Stomach (tissue), 9 donors: Measurements from ENCODE around the gene FBXW10. TPM values are rescaled to one million over a fixed set of nuclear protein-coding genes. Genes with fewer than 3 reads are reported as not detected.
"Not testable (repeated sequence)": the region's sequence is repeated elsewhere in the genome, so short reads cannot be mapped to it uniquely, and the experiment has no call there.

Source experiments
- DNase-seq, 2 donors: peaks; one replicate each; pipeline versions ENCODE4 v3.0.0 to v3.0.0-alpha.2; 2013 to 2019
- H3K27ac ChIP-seq, 5 donors: fragments of 200-600 bp in 4 of 5; sonication (generic) in 4 of 5; one replicate each; pipeline ENCODE4 v1.5.1; 2013 to 2019; ENCODE audit warnings: mild to moderate bottlenecking in 1 of 5, moderate library complexity in 1 of 5
- H3K27me3 ChIP-seq, 3 donors: fragments of 200-600 bp; sonication (generic); one replicate each; pipeline ENCODE4 v1.5.1; 2017 to 2019; ENCODE audit warnings: mixed run types in 1 of 3
- H3K36me3 ChIP-seq, 4 donors: fragments of 200-600 bp; sonication (generic); 1 replicate in 3 of 4; 2 replicates in 1 of 4; pipeline ENCODE4 v1.5.1; 2016 to 2019
- H3K4me1 ChIP-seq, 4 donors: fragments of 200-600 bp; sonication (generic); one replicate each; pipeline ENCODE4 v1.5.1; 2016 to 2019
- H3K4me3 ChIP-seq, 4 donors: fragments of 200-600 bp; sonication (generic) in 3 of 4; one replicate each; pipeline ENCODE4 v1.5.1; 2016 to 2019; ENCODE audit warnings: mild to moderate bottlenecking in 1 of 4
- H3K9me3 ChIP-seq, 4 donors: fragments of 200-600 bp; sonication (generic); one replicate each; pipeline ENCODE4 v1.5.1; 2016 to 2019
- WGBS, 5 donors: extraction: QIAGEN DNeasy Blood & Tissue Kit in 3 of 5; methylation state at CpG; one replicate each; pipeline versions ENCODE4 v1.1.5 to v1.1.7; 2013 to 2018; 5-methylcytosine and 5-hydroxymethylcytosine counted together
- intact Hi-C: fragments of 100-400 bp; cut with DNase I; formaldehyde crosslinking; loops from one replicate; pipeline ENCODE4 v1.15.1; 2023; ENCODE audit warnings: low total_unique reads
- polyA plus RNA-seq, 3 donors: library from polyadenylated mRNA; stranded (reverse); fragments of 200-250 nt; gene quantifications; one replicate each; pipeline ENCODE4 v1.2.3, GENCODE V29; 2013
- small RNA-seq, 4 donors: library from RNA; depleted of rRNA; stranded (forward); fragments of <200 nt; gene quantifications; one replicate each; pipeline ENCODE3, GENCODE V24; 2016
- total RNA-seq, 5 donors: library from RNA; depleted of rRNA; stranded (reverse); fragments of >200 nt; gene quantifications; one replicate each; pipeline versions ENCODE4 v1.1.0 to v1.2.3, GENCODE V29; 2014 to 2016
- TF ChIP-seq, protein P1 (sequence below), 7 experiments: fragments of 450-650 bp in 4 of 7; fragments of 200-600 bp in 3 of 7; sonication (generic) in 3 of 7; IDR thresholded peaks; one replicate each; pipeline ENCODE4 v1.5.1; 2016 to 2019; ENCODE audit warnings: antibody characterized with exemption in 7 of 7, control low read depth in 2 of 7, mild to moderate bottlenecking in 1 of 7
- donor health status: healthy with polysubstance abuse.
- donor health status: Bipolar disorder and iron deficiency.
- donor health status: healthy.

Gene FBXW10
- total and polyA plus RNA-seq, 8 donors = 0.18 to 0.35 TPM; not detected in 6

DNA sequence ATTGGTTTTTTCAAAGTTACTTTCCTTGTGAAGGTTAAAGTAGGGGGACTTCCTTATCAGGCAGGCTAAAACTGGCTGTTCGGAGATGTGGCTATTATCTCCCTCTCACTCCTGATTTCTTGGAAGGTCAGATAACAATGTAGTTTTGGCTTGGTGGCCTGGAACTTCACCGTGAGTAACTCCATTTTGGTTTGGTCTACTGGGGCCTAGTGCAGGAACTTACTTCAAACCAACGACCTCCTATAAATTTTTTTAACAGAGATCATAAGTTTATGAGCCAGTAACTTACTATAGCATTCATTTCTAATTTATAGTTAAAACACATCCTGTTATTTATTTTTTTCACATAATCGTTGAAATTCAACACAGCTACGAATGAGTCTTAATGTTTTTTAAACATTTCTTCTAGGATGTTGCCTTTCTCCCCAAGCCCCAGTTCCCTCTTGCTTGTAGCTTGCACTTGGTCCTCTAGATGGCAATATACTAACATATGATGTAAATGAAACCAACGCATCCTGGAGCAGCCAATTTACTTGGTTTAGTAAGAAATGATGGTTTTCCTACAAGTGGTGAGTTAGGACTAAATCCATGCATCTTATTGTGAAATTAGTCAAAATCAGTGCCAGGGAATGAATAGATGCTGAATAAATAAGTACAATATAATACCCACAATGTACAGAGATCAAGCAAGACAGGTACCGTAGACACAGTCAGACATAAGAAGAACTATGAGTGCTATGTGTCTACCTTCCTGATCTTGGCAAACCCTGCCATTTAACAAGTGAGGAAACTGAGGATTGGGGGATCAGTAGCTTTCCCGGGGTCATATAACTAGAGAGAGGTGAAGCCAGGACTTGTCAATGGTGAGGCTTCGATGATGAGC is 72.9 kb downstream of the FBXW10 start:
- WGBS, 5 donors = 45 to 51% (median 49%) methylated on average over 9 of the region's 9 CpGs
- peak; percentile 25 to 75 for DNase-seq
- H3K4me1 ChIP-seq, H3K4me3 ChIP-seq, H3K27ac ChIP-seq, H3K27me3 ChIP-seq, intact Hi-C loops, H3K9me3 ChIP-seq, H3K36me3 ChIP-seq: not testable (repeated sequence)
- TF ChIP-seq, protein P1, sequence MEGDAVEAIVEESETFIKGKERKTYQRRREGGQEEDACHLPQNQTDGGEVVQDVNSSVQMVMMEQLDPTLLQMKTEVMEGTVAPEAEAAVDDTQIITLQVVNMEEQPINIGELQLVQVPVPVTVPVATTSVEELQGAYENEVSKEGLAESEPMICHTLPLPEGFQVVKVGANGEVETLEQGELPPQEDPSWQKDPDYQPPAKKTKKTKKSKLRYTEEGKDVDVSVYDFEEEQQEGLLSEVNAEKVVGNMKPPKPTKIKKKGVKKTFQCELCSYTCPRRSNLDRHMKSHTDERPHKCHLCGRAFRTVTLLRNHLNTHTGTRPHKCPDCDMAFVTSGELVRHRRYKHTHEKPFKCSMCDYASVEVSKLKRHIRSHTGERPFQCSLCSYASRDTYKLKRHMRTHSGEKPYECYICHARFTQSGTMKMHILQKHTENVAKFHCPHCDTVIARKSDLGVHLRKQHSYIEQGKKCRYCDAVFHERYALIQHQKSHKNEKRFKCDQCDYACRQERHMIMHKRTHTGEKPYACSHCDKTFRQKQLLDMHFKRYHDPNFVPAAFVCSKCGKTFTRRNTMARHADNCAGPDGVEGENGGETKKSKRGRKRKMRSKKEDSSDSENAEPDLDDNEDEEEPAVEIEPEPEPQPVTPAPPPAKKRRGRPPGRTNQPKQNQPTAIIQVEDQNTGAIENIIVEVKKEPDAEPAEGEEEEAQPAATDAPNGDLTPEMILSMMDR (IDR thresholded peaks at IDR 0.05) = peak in 5 of 7 experiments; percentile 42 to 70 (median 52)

DNA sequence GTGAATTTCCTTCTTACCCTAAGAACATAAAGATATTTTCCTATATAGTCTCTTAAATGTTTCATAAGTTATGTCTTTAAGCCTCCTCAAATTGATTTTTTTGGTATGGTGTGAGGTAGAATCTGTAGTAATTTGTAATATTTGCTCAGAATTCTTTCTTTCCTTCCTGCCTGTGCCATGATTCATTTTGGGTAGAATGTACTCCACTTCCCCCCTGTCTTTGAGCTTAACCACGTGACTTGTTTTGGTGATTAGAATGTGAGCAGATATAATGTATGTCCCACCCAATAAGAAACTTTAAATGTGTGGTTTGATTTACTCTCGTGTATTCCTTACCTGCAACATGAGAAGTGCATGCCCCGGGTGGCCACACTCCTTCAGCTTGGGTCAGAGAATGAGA is 77.6 kb downstream of the FBXW10 start:
- H3K27me3 ChIP-seq, DNase-seq, intact Hi-C loops, H3K4me1 ChIP-seq, H3K27ac ChIP-seq, H3K9me3 ChIP-seq, H3K4me3 ChIP-seq, H3K36me3 ChIP-seq: not testable (repeated sequence)
- 32 to 74% (median 51%) methylated on average over 1 to 3 of the region's 3 CpGs for WGBS, 5 donors

DNA sequence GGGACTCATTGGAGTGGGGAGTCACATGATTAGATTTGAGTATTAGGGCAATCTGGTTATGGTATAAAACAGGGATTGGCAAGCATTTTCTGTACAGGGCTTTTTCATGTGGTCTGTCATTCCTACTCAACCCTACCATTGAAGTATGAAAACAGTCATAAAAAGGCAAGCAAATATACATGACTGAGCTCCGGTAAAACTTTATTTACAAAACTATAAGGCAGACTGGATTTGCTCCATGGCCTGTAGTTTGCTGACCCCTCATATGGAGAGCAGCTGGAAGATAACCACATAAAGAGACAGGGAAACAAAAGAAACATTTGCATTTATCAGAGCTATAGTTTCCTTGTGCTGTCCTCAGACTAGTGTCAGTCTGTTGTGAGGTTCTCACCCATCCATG is 83.8 kb downstream of the FBXW10 start:
- H3K9me3 ChIP-seq, H3K4me1 ChIP-seq, H3K4me3 ChIP-seq, intact Hi-C loops, H3K27me3 ChIP-seq, H3K27ac ChIP-seq, H3K36me3 ChIP-seq, DNase-seq: not testable (repeated sequence)
- WGBS, 5 donors = no CpG with 5 or more reads among the region's 1 CpG

Small RNA genes within 50 kb of the gene (small RNA-seq; reads per million reads assigned to genes)
- gene AC026271.4 = 0 reads per million in 4 donors

Other genes with a start within 250 kb of the FBXW10 start
- gene TBC1D28, start 99.7 kb upstream of the FBXW10 start, total RNA-seq = not detected
- gene TBC1D28, start 99.7 kb upstream of the FBXW10 start, polyA plus RNA-seq = not detected
- gene FOXO3B, start 61.7 kb upstream of the FBXW10 start, total RNA-seq = 1 to 10 TPM; 1.1 to 3.9 (median 3.6) TPM
- gene FOXO3B, start 61.7 kb upstream of the FBXW10 start, polyA plus RNA-seq = under 1 TPM in 2 of 3 donors, not detected in 1; 0.25 to 0.37 TPM
- gene TVP23B, start 37.1 kb downstream of the FBXW10 start, total RNA-seq = 10 to 100 TPM in 3 of 5 donors, 1 to 10 TPM in 2; 2.9 to 93.4 (median 11.9) TPM
- 10 to 100 TPM; 22.0 to 27.5 (median 25.7) TPM for gene TVP23B, start 37.1 kb downstream of the FBXW10 start, polyA plus RNA-seq
- 100 to 1,000 TPM in 2 of 5 donors, 10 to 100 TPM in 2, 1 to 10 TPM in 1; 5.3 to 478 (median 39.7) TPM for gene PRPSAP2, start 114.1 kb downstream of the FBXW10 start, total RNA-seq
- 10 to 100 TPM; 16.8 to 24.7 (median 18.1) TPM for gene PRPSAP2, start 114.1 kb downstream of the FBXW10 start, polyA plus RNA-seq
- gene SLC5A10, start 208.1 kb downstream of the FBXW10 start, total RNA-seq = not detected
- under 1 TPM; 0.06 to 0.46 (median 0.13) TPM for gene SLC5A10, start 208.1 kb downstream of the FBXW10 start, polyA plus RNA-seq